ENCODE results near the gene NDUFB6. TPM values are rescaled to one million over a fixed set of nuclear protein-coding genes. Genes with fewer than 3 reads are reported as not detected.
"Not testable (repeated sequence)": the region's sequence is repeated elsewhere in the genome, so short reads cannot be mapped to it uniquely, and the experiment has no call there.

The NDUFB6 gene
- polyA plus RNA-seq, 1 experiment = 65.3 TPM

DNA sequence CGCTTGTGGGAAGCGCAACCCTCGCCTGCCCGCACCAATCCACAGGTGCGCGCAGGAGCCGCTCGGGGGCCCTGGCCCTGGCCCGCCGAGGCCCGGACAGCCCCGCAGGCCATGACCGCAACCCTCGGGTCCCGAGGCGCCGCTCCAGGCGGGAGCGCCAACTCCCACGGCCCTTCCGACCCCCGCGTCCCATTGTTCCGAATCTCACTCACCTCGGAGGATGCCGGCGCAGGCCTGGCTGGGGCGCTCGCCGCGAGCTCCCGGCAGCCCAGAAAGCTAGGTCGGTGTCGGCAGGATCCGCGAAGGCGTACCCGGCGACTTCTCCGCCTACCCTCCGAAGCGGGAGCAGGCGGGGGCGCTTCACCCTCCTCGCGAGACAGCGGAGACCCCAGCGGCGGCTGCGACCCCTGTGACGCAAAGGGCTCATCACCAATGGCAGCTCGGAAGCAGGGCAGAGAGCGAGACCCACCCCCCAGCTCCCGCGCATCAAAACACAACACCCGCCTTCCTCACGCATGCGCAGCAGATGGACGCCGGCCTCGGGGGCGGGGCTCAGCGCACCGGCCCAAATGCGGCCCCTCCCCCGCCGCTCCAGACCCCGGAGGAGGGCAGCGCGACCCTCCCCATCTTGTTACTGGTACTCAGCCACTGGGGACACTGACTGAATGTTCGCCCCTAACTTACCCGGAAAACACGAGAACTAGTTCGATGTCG is 22.2 kb downstream of the NDUFB6 start:
- POLR2A ChIA-PET = interaction anchor here (1.2 to 2.9 kb wide), 3 partner anchors 25 to 474 kb away, joined by 3 to 17 read pairs (median 12); partner anchors contain the start of genes ACO1, DNAJA1 and RIGI
- H3K27ac ChIP-seq (ENCODE audit: low read depth, low read length) = peak overlapping the region; percentile 85
- CTCF ChIA-PET = interaction anchor here (1.0 to 10.9 kb wide), 9 partner anchors 10 to 423 kb away, joined by 3 to 106 read pairs (median 5); partner anchors contain the start of gene RIGI

DNA sequence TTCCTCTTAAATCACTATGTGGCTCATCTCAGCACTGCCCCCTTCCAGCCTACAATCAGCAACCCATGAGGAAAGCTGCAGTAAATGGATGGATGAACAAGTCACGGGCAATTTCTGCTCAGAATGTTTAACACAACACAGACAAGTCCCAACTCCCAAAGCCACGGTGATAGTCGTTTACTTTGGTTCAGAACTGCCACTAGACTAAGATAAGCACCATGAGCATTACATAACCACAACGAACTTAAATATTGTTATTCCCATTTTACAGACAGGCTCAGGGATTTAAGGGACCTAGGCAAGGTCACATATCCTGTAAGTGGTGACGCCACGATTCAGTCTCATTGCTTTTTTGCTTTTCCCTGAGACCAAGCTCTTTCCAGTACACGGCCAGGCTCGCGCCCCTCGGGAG is 22.8 kb downstream of the NDUFB6 start:
- CTCF ChIA-PET = interaction anchor here (0.9 to 10.9 kb wide), 8 partner anchors 10 to 424 kb away, joined by 3 to 106 read pairs (median 6); partner anchors contain the start of gene RIGI
- Histone ChIP-seq H3K27ac (ENCODE audit: low read depth, low read length) (peak overlapping the region; percentile 33), H3K4me3 (ENCODE audit: low read depth, low read length) (peak overlapping the region; percentile 82), H3K9me3 (ENCODE audit: control insufficient read depth, insufficient read depth, low read length) (no peaks in the 10 kb centered on the region), H3K27me3 (ENCODE audit: control insufficient read depth, insufficient read depth, low read length) (no peaks in the 10 kb centered on the region)
- TF ChIP-seq, protein P1, sequence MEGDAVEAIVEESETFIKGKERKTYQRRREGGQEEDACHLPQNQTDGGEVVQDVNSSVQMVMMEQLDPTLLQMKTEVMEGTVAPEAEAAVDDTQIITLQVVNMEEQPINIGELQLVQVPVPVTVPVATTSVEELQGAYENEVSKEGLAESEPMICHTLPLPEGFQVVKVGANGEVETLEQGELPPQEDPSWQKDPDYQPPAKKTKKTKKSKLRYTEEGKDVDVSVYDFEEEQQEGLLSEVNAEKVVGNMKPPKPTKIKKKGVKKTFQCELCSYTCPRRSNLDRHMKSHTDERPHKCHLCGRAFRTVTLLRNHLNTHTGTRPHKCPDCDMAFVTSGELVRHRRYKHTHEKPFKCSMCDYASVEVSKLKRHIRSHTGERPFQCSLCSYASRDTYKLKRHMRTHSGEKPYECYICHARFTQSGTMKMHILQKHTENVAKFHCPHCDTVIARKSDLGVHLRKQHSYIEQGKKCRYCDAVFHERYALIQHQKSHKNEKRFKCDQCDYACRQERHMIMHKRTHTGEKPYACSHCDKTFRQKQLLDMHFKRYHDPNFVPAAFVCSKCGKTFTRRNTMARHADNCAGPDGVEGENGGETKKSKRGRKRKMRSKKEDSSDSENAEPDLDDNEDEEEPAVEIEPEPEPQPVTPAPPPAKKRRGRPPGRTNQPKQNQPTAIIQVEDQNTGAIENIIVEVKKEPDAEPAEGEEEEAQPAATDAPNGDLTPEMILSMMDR (IDR thresholded peaks at IDR 0.05; ENCODE audit: low read depth, low read length) = peak; percentile 29; the same call in 1 of the 2 replicates
- no peak for DNase-seq (ENCODE audit: low read depth, low spot score)
- POLR2A ChIA-PET = interaction anchor here (1.2 to 2.9 kb wide), 3 partner anchors 24 to 475 kb away, joined by 3 to 17 read pairs (median 12); partner anchors contain the start of genes ACO1, DNAJA1 and RIGI

More for the DNA sequence above, 22.2 kb downstream of the NDUFB6 start:
- Histone ChIP-seq H3K27me3 (ENCODE audit: control insufficient read depth, insufficient read depth, low read length) (no peaks in the 10 kb centered on the region), H3K9me3 (ENCODE audit: control insufficient read depth, insufficient read depth, low read length) (no peaks in the 10 kb centered on the region), H3K4me3 (ENCODE audit: low read depth, low read length) (peak overlapping the region; percentile 82)
- peak; percentile 86 for DNase-seq (ENCODE audit: low read depth, low spot score)
- TF ChIP-seq, protein P1 (IDR thresholded peaks at IDR 0.05; ENCODE audit: low read depth, low read length) = 0 out of 2 replicates have a peak, but pooled peaks have one; percentile 10

DNA sequence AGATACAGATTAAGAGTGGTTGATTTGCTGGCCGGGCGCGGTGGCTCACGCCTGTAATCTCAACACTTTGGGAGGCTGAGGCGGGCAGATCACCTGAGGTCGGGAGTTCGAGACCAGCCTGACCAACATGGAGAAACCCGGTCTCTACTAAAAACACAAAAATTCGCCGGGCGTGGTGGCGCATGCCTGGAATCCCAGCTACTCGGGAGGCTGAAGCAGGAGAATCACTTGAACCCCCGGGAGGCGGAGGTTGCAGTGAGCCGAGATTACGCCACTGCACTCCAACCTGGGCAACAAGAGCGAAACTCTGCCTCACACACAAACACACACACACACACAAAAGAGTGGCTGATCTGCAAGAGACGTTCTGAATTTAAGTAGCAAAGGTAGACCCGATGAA is 24.7 kb downstream of the NDUFB6 start:
- H3K27ac ChIP-seq (ENCODE audit: low read depth, low read length); H3K27me3 ChIP-seq (ENCODE audit: control insufficient read depth, insufficient read depth, low read length); POLR2A ChIA-PET; H3K4me3 ChIP-seq (ENCODE audit: low read depth, low read length); H3K9me3 ChIP-seq (ENCODE audit: control insufficient read depth, insufficient read depth, low read length); DNase-seq (ENCODE audit: low read depth, low spot score): not testable (repeated sequence)
- CTCF ChIA-PET = interaction anchor here (1.2 to 10.9 kb wide), 3 partner anchors 25 to 170 kb away, joined by 3 to 106 read pairs (median 18); partner anchors contain the start of gene NDUFB6

DNA sequence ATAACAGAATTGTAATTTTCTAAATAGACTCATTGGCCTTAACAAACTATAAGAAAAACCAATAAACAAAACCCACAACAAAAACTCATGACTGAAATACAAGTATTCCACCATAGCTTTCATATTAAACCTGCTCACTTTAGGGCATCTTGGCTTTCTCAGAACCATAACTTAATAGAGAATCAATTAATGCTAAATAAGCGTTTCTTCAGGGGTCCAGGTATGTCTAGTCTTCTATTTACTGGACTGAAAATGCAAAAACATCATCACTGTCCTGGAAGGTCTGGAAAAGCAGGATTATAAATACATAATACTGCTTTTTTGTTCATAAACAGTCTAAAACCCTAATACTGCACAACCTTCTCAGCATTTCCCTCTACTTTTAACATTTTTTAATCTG is 27.1 kb downstream of the NDUFB6 start:
- POLR2A ChIA-PET = no interaction called here

DNA sequence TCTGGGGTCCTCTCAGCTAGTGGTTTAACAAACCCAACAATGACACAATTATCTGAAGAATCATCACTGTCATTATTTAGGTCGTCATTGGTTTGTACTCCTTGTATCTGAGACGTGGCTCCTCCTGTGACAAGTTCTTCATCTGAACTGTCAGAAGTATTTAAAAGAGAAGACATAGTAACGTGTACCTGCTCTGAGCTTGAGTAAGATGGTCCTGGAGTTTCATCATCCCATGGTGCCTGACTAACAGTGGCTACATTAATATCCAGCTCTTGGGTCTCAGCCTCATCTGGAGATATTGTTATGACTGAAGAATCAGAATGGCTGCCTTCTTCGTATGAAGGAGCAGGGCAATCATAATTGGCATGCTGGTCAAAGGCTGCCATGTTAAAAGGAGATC is 29.9 kb downstream of the NDUFB6 start:
- ChIA-PET POLR2A (no interaction called here), CTCF (interaction anchor here (0.6 to 3.1 kb wide), 4 partner anchors 18 to 653 kb away, joined by 3 to 21 read pairs (median 10); partner anchors contain the start of gene RIGI)
- Histone ChIP-seq H3K27ac (ENCODE audit: low read depth, low read length) (no peak overlapping the region), H3K27me3 (ENCODE audit: control insufficient read depth, insufficient read depth, low read length) (no peaks in the 10 kb centered on the region), H3K4me3 (ENCODE audit: low read depth, low read length) (no peak overlapping the region), H3K9me3 (ENCODE audit: control insufficient read depth, insufficient read depth, low read length) (no peaks in the 10 kb centered on the region)
- TF ChIP-seq, protein P1 (IDR thresholded peaks at IDR 0.05; ENCODE audit: low read depth, low read length) = no peak
- DNase-seq (ENCODE audit: low read depth, low spot score) = no peak

More for the DNA sequence above, 27.1 kb downstream of the NDUFB6 start:
- CTCF ChIA-PET = interaction anchor here (1.9 to 10.9 kb wide), 3 partner anchors 20 to 167 kb away, joined by 5 to 106 read pairs (median 21); partner anchors contain the start of gene RIGI
- no peak overlapping the region for H3K4me3 ChIP-seq (ENCODE audit: low read depth, low read length)
- H3K27ac ChIP-seq (ENCODE audit: low read depth, low read length) = no peak overlapping the region
- DNase-seq (ENCODE audit: low read depth, low spot score) = no peak
- TF ChIP-seq, protein P1 (IDR thresholded peaks at IDR 0.05; ENCODE audit: low read depth, low read length) = no peak
- H3K27me3 ChIP-seq (ENCODE audit: control insufficient read depth, insufficient read depth, low read length) = no peaks in the 10 kb centered on the region
- H3K9me3 ChIP-seq (ENCODE audit: control insufficient read depth, insufficient read depth, low read length) = no peaks in the 10 kb centered on the region
